ENCODE data around the gene MED12.

DNA sequence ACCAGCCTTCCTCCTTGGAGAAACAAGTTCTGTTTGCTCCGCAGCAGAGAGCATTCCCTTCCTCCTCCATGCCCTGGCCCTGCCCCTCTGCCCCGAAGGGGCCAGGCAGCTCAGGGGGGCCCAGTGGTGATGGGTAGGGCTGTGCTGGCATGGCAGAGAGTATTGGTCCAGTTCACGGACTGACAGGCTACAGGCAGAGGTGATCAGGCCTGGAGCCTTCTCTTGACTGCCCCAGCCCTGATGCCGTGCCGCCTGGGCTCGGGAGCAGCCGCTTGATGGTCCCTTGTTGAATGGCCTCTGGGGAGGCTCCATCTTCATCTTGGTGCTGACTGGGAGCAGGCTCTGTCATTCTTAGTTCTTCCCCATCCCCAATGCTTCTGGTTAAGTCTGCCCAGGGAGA is 35.8 kb downstream of the MED12 start:
- TF ChIP-seq, protein P1, sequence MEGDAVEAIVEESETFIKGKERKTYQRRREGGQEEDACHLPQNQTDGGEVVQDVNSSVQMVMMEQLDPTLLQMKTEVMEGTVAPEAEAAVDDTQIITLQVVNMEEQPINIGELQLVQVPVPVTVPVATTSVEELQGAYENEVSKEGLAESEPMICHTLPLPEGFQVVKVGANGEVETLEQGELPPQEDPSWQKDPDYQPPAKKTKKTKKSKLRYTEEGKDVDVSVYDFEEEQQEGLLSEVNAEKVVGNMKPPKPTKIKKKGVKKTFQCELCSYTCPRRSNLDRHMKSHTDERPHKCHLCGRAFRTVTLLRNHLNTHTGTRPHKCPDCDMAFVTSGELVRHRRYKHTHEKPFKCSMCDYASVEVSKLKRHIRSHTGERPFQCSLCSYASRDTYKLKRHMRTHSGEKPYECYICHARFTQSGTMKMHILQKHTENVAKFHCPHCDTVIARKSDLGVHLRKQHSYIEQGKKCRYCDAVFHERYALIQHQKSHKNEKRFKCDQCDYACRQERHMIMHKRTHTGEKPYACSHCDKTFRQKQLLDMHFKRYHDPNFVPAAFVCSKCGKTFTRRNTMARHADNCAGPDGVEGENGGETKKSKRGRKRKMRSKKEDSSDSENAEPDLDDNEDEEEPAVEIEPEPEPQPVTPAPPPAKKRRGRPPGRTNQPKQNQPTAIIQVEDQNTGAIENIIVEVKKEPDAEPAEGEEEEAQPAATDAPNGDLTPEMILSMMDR (IDR thresholded peaks at IDR 0.05), result no peak
- TF ChIP-seq POLR2A (IDR thresholded peaks at IDR 0.05) (no peak), POLR2AphosphoS5 (IDR thresholded peaks at IDR 0.05) (no peak)
